Neural cell (in vitro differentiated cells): Measurements from ENCODE around the gene RAB40B.

Experiments used
- EP300 ChIP-seq: fragments of 450-650 bp; conservative IDR thresholded peaks from 2 replicates; pipeline ENCODE4 v1.6.1; 2014; ENCODE audit warnings: antibody characterized with exemption, mild to moderate bottlenecking, moderate library complexity; ENCODE audit not compliant: poor library complexity, severe bottlenecking
- EZH2 ChIP-seq: fragments of 200-600, 300-800 bp; shearing (Covaris generic), sonication (generic); IDR thresholded peaks from 2 replicates; pipeline ENCODE4 v1.6.1; 2014; ENCODE audit warnings: antibody characterized with exemption, low read length, borderline replicate concordance, mild to moderate bottlenecking; ENCODE audit not compliant: insufficient read depth, poor library complexity, severe bottlenecking
- SMC3 ChIP-seq: fragments of 450-650 bp; conservative IDR thresholded peaks from 2 replicates; pipeline ENCODE4 v1.6.1; 2014; ENCODE audit warnings: antibody characterized with exemption, mild to moderate bottlenecking, moderate library complexity; ENCODE audit not compliant: poor library complexity
- TF ChIP-seq, protein P1 (sequence below): fragments of 450-650 bp; IDR thresholded peaks from 2 replicates; pipeline ENCODE4 v1.5.1; 2014; ENCODE audit warnings: antibody characterized with exemption, mild to moderate bottlenecking, moderate library complexity; ENCODE audit not compliant: poor library complexity, severe bottlenecking

DNA sequence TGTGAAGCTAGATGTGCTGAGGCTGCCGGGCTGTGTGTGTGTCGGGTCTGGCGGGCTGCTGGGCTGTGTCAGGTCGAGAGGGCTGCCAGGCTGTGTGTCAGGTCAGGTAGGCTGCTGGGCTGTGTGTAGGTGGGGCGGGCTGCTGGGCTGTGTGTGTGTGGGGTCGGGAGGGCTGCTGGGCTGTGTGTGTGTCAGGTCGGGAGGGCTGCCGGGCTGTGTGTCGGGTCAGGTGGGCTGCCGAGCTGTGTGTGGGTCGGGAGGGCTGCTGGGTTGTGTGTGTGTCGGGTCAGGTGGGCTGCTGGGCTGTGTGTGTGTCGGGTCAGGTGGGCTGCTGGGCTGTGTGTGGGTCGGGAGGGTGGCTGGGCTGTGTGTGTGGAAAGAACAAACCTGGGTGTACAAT lies 58.9 kb downstream of the RAB40B start:
- TF ChIP-seq SMC3 (no peak), EP300 (no peak), EZH2 (no peak)
- TF ChIP-seq, protein P1, sequence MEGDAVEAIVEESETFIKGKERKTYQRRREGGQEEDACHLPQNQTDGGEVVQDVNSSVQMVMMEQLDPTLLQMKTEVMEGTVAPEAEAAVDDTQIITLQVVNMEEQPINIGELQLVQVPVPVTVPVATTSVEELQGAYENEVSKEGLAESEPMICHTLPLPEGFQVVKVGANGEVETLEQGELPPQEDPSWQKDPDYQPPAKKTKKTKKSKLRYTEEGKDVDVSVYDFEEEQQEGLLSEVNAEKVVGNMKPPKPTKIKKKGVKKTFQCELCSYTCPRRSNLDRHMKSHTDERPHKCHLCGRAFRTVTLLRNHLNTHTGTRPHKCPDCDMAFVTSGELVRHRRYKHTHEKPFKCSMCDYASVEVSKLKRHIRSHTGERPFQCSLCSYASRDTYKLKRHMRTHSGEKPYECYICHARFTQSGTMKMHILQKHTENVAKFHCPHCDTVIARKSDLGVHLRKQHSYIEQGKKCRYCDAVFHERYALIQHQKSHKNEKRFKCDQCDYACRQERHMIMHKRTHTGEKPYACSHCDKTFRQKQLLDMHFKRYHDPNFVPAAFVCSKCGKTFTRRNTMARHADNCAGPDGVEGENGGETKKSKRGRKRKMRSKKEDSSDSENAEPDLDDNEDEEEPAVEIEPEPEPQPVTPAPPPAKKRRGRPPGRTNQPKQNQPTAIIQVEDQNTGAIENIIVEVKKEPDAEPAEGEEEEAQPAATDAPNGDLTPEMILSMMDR = no peak
